GM12892 (cell line): ENCODE measurements around the gene CWH43.

Experiments used
- POLR2A ChIP-seq: IDR thresholded peaks from 2 replicates; pipeline ENCODE4 v1.6.1; 2011; ENCODE audit warnings: low read depth, low read length, control low read depth
- POLR2AphosphoS5 ChIP-seq: IDR thresholded peaks from 2 replicates; pipeline ENCODE4 v1.6.1; 2011; ENCODE audit warnings: low read depth, low read length, control low read depth
- TAF1 ChIP-seq: IDR thresholded peaks from 2 replicates; pipeline ENCODE4 v1.6.1; 2011; ENCODE audit warnings: low read depth, mild to moderate bottlenecking, control low read depth, low read length, borderline replicate concordance

GRCh38 chr4:48991357-48991756 is 5.3 kb downstream of the CWH43 start:
- no peak for TF ChIP-seq POLR2A
- TF ChIP-seq POLR2AphosphoS5: no peak
- TF ChIP-seq TAF1: no peak
